ENCODE data around the gene CAMTA2.

Gene CAMTA2

DNA sequence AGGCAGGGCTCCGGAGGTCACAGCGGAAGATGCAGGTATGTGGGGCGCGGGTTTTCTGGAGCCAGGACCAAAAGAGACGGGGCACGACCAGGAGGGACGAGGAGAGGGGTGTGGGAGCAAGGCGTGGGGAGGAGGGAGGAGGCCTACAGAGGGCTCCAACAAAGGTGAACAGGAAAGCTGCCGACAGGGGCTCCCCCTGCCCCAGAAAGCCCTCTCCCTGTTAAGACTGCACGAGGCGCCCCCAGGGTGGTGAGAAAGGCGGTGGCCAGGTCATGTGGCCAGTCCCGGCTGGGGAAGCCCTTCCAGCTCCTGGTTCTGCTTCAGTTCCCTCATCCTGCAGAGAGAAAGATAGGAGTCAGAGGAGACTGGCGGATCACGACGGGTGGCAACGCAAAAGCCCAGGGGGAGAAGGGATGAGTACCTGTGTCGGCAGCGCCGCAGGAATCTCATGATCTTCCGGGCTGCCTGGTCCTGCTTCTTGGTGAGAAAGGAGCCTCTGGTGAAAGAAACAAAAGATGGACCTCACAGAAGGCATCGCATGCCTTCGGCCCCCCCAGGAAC, 18.9 kb downstream of the CAMTA2 start:
- DNase-seq = no peak

DNA sequence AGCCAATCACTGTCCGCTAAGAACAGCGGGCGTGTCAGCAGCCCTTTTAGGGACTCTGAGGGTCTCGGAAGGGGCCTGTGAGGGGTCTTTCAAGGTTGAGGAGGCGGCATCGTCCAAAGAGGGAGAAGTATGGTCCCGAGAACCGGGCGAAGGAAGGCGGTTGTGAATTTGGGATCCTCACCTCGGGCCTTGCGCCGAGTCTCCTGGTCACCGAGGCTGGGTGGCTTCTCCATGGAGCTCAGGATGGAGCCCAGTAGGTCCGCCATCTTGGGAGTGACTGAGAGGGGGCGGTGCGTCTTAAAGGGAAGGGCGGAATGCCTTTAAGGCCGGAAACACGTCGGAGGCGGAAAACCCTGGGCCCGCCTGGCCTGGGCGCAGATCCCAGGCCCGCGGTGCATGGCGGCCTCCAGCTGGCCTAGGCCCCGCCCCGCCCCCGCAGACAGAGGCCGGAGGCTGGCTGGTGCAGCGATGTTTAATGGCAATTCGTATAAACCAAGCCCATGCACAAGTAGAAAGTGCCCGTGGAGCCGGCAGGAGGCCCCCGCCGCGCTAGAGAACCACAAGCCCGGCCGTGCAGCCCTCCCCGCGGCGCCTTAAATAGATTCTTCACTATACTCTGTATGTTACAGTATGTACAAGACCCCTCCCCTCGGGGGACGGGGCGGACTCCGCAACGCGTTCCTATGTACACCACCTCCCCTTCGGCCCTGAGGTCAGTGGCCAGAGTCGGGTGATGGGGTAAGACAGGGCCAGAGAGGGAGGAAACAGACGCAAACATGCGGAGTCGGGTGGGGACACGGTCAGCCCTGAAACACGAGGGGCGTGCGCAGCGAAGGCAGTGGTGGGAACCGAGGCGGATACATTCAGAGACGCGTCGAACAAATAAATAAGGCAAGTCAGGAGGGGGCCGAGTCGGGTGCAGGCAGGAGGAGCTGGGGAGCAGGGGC, 19.7 kb downstream of the CAMTA2 start, which contains the start of gene SPAG7:
Gene SPAG7, minus strand, starts transcription at position 279 of the 947 bp plus-strand sequence. Its CDS starts 13 bp downstream, at position 266.
- DNase-seq = peak; percentile 97

DNA sequence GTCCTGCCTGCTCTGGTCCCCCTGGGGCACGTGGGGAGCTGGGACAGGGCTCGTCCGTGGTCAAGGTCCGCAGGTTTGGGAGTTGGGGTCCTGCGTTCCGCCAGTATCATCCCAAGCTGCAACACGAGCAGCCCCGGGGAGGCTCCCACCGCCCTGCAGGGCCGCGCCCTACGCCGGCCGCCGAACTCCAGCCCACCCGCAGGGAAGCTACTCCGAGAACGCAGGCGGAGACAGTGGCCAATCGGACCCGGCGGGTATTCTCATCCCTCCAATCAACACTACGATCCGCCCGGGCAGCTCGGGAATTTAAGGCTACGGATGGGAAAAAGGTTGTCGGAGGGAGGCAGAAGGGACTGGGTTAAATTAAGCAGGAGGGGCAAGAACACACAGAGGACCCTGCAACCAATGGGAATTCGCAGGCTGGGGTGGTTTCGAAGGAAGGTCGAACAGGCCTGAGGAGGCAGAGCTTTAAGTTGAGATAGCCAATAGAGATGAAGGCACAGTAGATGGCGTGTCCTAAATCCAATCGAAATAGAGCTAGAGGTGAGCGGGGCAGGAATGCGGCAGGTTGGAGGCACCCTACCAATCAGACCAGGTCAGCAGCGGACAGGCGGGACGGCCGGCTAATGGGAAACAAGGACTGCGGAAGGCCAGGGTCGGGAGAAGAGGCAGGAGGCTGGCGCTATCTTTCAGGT, 20.5 kb downstream of the CAMTA2 start:
- DNase-seq = peak; percentile 99

DNA sequence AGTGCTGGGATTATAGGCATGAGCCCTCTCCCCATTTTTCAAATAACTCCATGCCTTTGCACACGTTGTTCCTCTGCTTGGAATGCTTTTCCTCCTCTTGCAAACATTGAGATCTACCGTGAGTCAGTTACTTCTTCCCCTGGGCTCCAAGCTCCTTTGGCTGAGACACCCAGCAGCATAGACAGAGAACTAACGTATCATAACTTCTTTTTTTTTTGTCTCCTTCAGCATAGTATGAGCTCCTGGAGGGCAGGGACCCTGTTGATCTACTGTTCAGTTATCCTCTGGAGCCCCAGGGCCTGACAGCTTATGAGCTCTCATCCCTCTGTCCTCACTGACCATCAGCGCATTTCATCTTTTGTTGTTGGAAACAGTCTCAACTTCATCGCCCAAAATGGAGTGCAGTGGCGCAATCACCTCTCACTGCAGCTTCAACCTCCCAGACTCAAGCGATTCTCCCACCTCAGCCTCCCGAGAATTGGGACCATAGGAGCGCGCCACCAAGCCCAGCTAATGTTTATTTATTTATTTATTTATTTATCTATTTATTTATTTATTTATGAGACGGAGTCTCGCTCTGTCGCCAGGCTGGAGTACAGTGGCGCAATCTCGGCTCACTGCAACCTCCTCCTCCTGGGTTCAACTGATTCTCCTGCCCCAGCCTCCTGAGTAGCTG, 22.0 kb downstream of the CAMTA2 start:
- no peak for DNase-seq

DNA sequence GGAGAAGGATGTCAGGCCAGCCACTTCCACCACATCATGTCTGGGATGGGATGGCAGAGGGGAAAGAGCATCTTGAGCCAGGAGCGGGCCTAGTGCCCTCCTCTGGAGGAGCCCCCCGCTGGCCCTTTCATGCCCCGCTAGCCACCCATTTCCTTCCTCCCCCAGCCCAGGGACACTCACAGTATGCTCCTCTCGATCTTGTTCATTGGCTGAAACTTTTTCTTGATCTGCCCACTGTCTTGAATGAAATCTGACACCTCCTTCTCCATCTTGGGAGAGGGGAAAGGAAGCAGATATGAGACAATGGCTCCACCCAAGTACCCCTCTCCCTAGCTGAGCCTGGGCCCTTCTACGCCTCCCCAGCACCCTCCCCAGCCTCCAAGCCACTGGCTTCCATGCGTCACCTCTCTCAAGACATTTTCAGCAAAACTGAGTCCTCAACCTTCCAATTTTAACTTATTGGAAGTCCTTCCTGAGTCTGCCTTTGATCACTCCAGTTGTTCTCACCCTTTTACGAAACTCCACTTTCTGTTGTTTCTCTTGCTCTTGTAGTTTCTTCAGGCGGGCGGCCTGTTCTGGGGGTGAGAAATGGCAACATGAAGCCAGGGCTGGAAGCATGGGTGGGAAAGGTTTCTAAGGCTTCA, 27.1 kb downstream of the CAMTA2 start:
- DNase-seq = no peak

DNA sequence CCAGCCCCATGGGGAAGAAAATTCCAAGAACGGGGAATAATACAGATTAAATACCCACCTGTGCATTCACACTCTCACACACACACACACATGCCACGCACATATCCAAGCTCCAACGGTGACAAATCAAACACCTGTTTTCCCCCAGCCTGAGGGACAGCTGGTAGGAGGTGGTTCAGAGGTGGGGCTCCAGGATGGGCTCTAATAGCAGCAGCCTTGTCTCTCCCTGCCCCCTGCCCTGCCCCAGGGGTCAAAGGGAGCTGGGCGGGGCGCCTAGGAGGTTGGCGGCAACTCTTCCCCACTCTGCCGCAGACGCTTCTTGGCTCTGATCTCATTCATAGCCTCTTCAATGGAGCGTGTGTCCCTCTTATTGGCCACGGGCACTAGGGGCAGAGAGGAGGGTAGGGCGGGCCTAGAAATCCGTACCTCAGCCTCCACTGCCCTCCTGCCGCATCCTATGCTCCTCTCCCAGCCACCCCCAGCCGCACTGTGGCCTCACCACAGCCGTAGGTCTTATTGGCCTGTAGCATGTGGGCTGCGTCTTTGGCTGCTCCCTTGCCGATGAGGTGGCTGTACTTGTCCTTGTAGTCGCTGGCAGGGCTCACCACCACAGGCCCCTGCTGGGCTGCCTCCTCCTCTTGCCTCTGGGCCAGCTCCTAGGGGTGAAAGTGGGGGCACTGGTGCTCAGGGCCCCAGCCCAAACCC, 28.1 kb downstream of the CAMTA2 start:
- DNase-seq = no peak

DNA sequence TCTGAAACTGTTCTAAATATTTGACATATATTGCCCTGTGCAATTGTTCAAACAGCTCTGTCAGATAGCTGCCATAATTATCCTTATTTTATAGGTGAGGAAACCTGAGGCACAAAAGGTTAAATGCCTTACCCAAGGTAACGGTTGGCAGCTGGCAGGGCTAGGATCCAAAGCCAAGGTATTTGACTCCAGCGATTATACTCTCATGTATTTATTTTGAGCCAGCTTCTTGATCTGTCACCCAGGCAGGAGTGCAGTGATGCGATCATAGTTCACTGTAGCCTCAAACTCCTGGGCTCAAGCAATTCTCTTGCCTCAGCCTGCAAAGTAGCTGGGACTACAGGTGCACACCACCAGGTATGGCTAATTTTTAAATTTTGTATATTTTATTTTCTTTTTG, 29.4 kb downstream of the CAMTA2 start:
- DNase-seq = no peak

DNA sequence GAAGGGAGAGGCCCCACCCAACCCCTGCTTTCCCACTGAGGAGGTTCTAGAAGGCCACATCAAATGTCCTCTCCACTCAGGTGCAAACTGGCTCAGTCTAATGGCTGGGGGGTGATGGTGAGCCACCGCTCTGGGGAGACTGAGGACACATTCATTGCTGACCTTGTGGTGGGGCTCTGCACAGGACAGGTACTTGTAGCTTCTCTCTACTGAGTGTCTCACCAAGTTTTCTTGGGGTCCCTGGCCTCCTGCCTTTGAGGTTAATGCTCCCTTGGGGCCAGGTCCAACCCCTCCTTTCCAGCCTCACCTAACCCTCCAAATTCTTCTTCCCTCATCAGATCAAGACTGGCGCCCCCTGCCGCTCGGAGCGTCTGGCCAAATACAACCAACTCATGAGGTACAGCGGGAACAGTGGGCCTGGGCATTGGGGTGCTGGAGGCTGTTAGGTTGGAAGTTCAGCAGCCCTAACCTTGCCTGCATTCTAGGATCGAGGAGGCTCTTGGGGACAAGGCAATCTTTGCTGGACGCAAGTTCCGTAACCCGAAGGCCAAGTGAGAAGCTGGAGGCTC, 30.9 kb downstream of the CAMTA2 start:
- DNase-seq = peak; percentile 37

DNA sequence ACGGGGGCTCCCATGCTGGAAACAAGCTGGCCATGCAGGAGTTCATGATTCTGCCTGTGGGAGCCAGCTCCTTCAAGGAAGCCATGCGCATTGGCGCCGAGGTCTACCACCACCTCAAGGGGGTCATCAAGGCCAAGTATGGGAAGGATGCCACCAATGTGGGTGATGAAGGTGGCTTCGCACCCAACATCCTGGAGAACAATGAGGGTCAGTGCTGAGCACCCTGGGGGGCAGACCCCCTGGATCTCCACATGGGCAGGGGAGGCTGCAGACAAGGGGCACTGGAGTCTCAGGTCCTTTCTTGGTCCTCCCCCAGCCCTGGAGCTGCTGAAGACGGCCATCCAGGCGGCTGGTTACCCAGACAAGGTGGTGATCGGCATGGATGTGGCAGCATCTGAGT, 32.4 kb downstream of the CAMTA2 start:
- no peak for DNase-seq

DNA sequence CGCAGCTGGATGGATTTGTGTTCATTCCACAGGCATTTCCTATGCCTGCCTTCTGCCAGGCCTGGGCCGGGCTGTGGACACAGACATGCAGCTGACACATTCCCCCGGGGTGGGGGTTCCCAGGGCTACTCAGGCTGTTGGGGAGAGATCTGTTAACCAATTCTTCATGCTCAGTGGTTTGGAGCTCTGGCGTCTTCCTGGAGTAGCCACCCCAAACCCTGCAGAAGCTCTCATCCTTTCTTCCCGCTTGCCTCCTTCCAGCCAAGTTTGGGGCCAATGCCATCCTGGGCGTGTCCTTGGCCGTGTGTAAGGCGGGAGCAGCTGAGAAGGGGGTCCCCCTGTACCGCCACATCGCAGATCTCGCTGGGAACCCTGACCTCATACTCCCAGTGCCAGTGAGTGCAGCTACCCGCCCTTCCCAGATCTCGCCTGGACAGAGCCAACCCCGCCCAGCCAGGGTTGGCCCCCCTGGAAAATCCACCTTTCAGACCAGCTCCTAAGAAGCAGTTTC, 34.0 kb downstream of the CAMTA2 start:
- DNase-seq = no peak

DNA sequence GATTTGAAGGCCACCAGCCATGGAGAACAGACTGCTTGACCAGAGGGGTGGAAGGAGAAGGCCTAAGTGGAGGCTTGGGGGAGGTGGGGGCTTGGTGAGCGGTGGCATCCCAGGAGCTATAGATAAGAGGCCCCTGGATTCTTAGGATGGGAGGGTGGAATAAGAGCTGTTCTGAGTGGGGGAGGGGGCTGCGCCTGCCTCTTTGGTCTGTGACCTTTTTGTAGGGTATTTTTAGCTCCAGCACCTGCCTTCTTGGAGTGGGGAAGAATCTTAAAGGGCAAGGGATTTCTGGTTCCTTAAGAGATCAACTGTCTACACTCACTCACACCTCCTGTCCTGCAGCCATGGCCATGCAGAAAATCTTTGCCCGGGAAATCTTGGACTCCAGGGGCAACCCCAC, 36.0 kb downstream of the CAMTA2 start:
- DNase-seq = no peak

DNA sequence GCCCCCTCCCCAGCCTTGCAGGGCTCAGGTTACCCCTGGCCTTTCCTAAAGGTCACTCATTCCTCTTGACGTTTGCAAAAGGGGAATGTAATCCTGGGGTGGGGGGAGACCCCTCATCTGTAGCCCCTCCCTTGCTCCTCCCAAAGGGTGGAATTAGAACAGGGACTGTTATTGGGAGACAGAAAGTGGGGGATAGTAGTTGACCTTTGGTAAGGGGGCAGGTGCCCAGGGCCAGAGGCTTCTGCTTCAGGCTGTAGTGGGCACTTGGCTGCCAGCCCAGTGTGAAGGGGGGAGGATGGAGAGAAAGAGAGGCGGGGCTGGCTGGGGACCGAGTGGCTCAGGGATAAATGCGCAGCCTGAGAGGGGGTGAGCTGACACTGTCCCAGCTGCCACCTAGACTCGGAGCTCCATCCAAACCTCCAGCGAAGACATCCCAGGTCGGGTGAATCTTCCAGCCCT, 36.7 kb downstream of the CAMTA2 start, which contains the start of gene ENO3:
Gene ENO3, plus strand, starts transcription at position 374 of the 459 bp plus-strand sequence. CDS start 711 bp downstream, outside the sequence.
- DNase-seq = no peak

DNA sequence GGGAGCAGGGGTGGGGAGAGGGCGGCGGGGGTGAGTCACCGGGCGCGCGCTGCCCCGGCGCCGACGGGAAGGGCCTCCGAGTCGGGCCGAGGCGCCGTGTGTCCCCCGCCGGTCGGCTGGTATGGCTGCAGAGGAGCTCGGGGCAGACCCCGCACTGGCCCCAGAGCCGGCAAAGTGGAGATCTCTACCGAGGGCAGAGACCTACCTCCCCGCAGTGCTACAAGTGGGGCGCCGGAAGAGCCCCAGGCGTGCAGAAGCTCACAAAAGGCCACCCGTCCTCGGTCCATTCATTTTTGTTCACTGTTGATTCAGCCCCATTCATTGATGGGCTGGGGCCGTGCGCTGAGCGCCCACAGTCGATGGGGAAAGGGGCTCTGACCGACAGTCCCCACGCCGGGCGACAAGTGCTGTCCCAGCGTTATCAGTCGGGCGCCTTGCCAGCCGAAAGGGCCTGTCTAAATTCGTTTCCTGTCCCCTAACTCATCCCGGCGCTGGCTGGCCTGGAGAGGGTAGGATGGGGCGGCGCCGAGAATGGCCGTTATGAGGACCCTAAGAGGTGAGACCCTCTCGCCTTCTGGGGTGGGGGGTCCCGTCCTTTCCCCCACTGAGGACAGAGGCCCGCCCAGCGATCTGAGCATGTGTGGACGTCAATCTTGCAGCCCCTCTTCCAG, 37.3 kb downstream of the CAMTA2 start:
- peak; percentile 28 for DNase-seq

DNA sequence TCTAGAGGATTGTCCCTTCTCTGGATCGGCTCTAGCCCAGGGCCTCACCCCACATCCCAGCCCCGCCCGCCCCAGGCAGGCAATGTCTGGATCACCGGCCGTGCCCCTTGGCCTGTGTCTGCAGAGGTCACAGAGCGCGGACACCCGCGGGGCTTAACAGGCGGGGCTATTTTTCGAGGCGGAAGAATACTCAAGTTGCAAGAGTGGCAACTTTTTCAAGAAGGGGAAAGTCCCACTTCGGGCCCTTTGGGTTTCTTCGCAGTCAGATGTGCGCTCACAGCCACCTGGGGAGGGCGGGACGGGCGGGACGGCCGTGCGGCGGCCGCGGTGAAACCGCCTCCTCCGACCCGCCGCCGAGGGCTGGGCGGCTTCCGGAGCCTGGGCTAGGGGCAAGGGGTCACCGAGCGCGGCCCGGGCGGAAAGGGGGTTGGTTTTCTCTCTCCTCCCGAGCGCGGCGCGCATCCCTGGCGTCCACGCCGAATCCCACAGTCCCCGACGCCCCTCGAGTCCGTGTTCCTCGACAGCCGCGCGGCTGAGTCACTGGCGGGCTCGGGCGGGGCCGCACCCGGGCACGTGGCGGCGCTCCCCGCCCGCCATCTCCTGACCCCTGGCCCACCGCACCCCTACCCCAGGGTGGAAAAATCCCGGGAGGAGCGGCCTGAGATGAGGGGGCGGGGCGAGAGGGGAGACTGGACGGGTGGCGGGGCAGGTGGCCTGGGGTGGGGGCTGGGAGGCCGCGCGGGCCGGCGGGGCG, 38.0 kb downstream of the CAMTA2 start:
- peak; percentile 86 for DNase-seq

DNA sequence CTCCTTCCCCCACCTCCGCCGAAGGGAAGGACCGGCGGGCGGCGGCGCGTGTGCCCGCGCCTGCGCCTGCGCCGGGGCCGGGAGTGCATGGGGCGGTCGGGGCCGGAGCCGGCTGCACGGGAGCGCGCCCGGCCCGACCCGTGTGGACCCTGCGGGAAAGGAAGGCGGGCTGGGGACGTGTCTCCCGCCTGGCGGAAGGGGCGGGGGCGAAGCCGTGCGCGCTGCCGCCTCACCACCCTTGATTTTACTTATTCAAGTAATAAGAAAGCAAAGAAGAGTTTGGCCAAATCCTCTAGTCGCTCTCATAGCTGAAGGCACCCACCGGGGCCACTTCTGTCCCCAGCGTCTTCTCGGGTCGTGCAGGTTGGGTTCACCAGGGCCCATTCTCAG, 38.5 kb downstream of the CAMTA2 start:
- DNase-seq = peak; percentile 93

DNA sequence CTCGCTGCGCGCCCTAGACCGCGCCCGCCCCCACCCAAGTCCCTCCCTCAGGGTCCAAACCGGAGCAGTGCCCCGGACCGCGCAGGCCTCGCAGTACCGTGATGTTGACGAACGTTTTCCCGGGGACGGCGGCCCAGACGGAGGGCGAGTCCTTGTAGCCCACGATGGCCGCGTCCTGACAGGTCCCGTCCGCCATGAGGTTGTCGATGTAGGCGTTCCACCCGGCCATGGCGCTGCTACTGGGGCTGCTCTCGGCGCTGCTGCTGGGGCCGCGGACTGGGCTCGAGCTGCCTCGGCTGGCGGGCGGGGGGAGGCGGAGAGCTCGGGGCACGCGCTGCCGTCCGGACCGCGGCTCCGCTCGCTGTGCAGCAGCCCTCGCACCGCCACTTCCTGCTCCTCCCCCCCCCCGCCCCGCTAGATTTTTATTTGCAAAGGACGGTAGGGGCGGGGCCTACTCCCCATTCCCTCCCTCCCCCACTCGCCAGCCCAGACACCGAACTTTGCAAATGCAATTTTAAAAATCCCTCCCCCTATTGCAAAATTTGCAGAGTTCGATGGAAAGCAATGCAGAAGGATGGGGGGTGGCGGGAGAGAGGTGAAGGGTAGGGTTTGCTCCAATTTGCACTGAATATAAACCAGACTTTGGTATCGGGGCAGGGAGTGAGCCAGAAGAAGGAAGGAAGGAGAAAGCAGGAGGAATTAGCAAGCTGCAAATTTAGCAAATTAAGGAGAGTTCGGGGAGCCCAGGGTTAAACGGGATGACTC, 39.1 kb downstream of the CAMTA2 start, which contains the start of gene PFN1:
Gene PFN1, minus strand, starts transcription at position 365 of the 765 bp plus-strand sequence. Its CDS starts 136 bp downstream, at position 229.
- DNase-seq = peak; percentile 96

DNA sequence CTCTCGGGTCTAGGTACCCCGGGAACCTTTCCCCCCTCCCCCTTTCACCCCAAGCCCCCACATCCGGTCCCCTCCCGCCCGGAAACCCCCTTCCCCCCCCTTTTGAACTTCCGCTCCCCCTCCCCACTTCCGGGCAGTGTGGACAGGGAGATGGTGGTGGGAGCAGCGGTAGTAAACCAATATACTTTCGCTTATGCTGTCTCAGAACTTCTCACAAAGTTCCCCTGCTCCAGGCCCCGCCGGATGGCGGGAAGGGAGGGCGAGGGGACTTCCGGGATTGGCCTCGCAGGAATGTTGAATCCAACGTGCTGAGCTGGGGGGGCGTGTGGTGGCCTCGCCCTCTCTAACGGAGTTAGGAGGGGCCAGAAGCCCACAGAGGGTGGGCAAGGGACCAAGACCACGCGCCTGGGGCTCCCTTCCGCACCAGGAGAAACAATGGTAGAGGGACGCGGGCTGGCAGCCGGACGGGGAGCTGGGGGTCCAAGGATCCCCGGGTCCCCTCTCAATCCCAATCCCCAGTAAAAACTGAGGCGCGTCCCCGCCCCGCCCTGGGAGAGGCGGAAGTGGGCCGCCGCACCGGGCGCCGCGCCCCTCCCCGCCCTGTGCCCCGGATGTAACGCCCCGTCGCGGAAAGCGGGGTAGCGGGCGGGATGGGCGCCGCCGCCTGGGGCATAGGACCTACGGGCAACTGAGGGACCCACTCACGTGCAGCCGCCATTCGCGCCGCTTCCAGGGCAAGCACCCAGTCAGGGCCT, 39.9 kb downstream of the CAMTA2 start:
- peak; percentile 85 for DNase-seq

DNA sequence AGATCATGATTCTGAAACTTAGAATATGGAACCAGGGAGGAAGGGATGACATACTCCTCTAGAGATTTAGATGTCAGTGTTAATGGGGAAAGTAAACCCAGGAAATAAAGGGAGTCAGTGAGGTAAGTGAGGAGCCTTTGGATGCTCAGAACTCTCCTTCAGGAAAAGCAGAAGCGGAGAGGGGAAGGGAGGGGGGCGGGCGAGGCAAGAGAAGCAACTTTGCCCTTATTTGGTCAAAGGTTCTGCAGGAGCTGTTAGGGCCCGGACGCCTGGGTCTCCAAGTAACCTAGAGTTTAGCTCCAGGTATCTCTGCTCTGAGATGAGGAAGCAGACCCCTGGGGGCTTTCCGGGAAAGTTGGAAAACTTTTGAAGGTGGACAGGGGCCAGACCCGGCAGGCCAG, 40.5 kb downstream of the CAMTA2 start:
- peak; percentile 50 for DNase-seq
